Kidney epithelial cell (primary cell): ENCODE measurements around the gene TSHZ2. TPM values are rescaled to one million over a fixed set of nuclear protein-coding genes. Genes with fewer than 3 reads are reported as not detected.

Experiments
- DNase-seq: peaks from one replicate; pipeline ENCODE4 v3.0.0-alpha.2; 2010; ENCODE audit warnings: low read depth
- H3K27me3 ChIP-seq: 2 replicates; pipeline ENCODE4 v1.6.0; 2011; ENCODE audit warnings: low read length; ENCODE audit not compliant: control insufficient read depth, insufficient read depth
- H3K36me3 ChIP-seq: 2 replicates; pipeline ENCODE4 v1.5.1; 2011; ENCODE audit warnings: low read length; ENCODE audit not compliant: control insufficient read depth, insufficient read depth
- H3K4me3 ChIP-seq: 2 replicates; pipeline ENCODE4 v1.5.1; 2011; ENCODE audit warnings: low read depth, mild to moderate bottlenecking, control low read depth, low read length
- total RNA-seq: library from RNA; depleted of rRNA; stranded (reverse); fragments of >200 nt; gene quantifications from 2 replicates; pipeline ENCODE4 v1.2.3, GENCODE V29; 2015
- TF ChIP-seq, protein P1 (sequence below): IDR thresholded peaks from 2 replicates; pipeline ENCODE4 v1.5.1; 2011; ENCODE audit warnings: mild to moderate bottlenecking, moderate library complexity, low read length, control low read depth, inconsistent platforms; ENCODE audit not compliant: insufficient read depth, poor library complexity, severe bottlenecking

Gene TSHZ2
- total RNA-seq, 1 donor from 2014 or later: 1.0 TPM

DNA sequence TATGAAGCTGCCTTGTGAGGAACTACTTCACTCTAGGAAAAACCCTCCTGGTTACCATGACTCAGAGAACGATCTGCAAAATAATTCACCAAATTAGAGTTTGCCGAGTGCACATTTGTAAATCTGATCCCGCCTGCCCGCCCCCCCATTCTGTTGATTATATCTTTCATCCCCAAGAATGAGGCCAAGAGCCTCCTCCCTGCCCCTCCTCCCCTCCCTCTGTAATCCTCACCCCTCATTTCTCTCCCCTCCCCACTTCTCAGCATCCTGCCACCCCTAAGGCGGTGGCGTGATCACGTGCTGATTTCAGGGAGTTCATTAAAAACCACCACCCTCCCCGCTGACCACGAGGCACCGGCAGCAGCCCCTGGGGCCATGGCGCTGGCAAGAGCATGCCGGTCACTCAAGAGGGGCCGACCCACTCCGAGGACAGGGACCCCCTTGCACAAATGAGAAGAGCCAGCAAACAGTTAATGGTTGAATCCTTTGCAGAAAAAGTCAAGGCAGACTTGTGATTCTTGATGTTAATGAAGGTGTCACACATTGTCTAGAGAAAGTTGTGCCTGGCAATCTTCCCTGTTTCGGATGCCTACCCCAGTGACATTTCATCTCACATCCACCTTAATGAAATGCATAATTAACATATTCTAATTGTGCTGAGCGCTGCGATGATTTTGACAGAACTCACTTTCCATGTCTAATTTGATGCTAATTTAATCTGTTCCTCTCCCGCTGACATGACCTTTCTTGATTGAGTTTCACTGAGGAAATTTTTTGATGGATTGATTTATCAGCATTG, 373.6 kb downstream of the TSHZ2 start:
- H3K36me3 ChIP-seq: no peaks in the 10 kb centered on the region
- H3K27me3 ChIP-seq: no peaks in the 10 kb centered on the region
- H3K4me3 ChIP-seq: no peak overlapping the region
- TF ChIP-seq, protein P1, sequence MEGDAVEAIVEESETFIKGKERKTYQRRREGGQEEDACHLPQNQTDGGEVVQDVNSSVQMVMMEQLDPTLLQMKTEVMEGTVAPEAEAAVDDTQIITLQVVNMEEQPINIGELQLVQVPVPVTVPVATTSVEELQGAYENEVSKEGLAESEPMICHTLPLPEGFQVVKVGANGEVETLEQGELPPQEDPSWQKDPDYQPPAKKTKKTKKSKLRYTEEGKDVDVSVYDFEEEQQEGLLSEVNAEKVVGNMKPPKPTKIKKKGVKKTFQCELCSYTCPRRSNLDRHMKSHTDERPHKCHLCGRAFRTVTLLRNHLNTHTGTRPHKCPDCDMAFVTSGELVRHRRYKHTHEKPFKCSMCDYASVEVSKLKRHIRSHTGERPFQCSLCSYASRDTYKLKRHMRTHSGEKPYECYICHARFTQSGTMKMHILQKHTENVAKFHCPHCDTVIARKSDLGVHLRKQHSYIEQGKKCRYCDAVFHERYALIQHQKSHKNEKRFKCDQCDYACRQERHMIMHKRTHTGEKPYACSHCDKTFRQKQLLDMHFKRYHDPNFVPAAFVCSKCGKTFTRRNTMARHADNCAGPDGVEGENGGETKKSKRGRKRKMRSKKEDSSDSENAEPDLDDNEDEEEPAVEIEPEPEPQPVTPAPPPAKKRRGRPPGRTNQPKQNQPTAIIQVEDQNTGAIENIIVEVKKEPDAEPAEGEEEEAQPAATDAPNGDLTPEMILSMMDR: no peak
- DNase-seq: no peak

DNA sequence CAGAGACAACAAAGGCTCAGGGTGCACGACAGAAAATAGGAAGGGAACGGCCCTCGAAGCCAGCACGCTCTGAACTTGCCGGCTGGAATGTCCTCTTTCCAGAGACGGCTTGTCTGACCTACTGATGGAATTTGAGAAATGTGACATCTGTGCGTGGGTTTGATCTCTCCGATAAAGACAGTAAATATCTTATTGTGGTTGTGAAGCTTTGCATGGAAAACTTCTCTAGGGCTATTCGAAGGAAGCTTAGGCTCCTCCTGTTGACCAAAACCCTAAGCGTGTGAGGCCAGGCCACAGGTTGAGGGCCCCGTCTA, 374.1 kb downstream of the TSHZ2 start:
- DNase-seq: no peak
- Histone ChIP-seq H3K4me3 (no peak overlapping the region), H3K36me3 (no peaks in the 10 kb centered on the region), H3K27me3 (no peaks in the 10 kb centered on the region)
- TF ChIP-seq, protein P1: no peak

DNA sequence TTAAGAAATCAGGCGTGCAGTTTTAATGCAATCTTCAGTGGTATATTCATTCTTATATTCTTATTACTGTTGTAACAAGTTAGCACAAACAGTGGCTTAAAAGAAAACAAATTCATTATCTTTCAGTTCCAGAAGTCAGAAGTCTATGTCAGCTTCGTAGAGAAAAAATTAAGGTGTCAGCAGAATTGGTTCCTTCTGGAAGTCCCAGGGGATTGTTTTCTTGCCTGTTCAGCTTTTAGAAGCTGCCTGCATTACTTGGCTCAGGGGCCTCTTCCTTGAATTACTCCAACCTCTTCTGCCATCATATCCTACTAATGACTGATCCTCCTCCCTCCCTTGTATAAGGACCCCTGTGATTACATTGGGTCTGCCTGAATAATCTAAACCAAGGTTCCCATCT, 377.6 kb downstream of the TSHZ2 start:
- TF ChIP-seq, protein P1: no peak
- H3K36me3 ChIP-seq: no peaks in the 10 kb centered on the region
- no peaks in the 10 kb centered on the region for H3K27me3 ChIP-seq
- H3K4me3 ChIP-seq: no peak overlapping the region
- no peak for DNase-seq

DNA sequence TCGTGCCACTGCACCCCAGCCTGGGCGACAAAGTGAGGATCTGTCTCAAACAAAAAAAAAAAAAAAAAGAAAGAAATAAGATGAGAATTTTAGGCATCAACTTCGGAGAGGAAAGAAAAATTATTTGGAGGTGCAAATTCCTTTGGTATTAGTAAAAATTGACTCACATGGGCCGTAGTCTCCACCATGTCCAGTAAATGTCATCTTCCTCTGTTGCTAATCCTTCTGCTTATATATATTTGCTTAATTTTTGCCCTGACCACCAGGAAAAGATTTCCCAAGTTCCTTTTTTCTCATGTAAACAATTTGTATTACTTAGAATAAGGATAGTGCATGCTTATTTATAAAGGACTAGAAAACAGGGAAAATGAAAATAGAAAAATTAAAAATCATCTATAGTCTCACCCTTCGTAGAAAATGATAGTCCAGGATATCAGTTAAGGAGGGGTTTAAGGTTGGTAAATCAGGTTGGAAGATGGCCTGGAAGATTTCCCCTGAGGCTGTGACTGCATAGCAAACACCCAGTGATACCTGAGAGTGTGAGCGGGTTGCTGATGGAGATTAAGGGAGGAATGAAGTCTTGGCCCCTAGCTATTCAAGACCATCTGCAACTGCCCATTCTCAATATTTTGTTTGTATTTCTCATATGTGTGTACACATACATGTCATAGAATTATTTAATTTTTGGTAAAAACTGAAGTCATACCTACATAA, 380.7 kb downstream of the TSHZ2 start:
- H3K27me3 ChIP-seq: no peaks in the 10 kb centered on the region
- TF ChIP-seq, protein P1: no peak
- no peak for DNase-seq
- no peaks in the 10 kb centered on the region for H3K36me3 ChIP-seq
- no peak overlapping the region for H3K4me3 ChIP-seq

DNA sequence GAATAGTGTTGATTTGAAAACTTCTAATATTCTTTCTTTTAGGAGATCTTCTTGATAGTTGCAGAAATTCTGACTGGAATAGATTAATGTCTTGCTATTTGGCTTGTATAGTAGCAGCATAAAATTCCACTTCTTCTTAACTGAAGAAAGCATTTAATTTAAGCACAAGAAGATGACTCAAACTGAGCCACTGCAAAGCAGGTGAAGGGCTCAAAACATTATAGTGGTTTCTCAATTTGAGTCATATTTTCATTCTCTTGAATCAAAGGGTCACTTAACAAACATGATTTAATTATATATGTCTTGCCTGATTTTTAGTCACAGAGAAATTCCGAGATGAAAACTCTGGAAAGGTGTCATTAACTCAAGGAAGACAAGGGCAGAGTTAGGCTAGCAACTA, 382.2 kb downstream of the TSHZ2 start:
- Histone ChIP-seq H3K4me3 (no peak overlapping the region), H3K27me3 (no peaks in the 10 kb centered on the region), H3K36me3 (no peaks in the 10 kb centered on the region)
- TF ChIP-seq, protein P1: no peak
- no peak for DNase-seq
